ENCODE data around the gene LRATD1.

The LRATD1 gene

GRCh38 chr2:14661163-14661562, 28.6 kb downstream of the LRATD1 start:
- no peak for TF ChIP-seq CTCF (IDR thresholded peaks at IDR 0.05; ENCODE audit: borderline replicate concordance, control extremely low read depth, extremely low read depth, insufficient read depth, missing control alignments)
- DNase-seq (ENCODE audit: low spot score), result no peak
- in situ Hi-C loops (cut with MboI; ENCODE audit: low sequenced_read_pairs, unreplicated experiment), result no loop called here

GRCh38 chr2:14673351-14673875, 40.9 kb downstream of the LRATD1 start:
- in situ Hi-C loops (cut with MboI; ENCODE audit: low sequenced_read_pairs, unreplicated experiment), result no loop called here
- no peak for TF ChIP-seq CTCF (IDR thresholded peaks at IDR 0.05; ENCODE audit: borderline replicate concordance, control extremely low read depth, extremely low read depth, insufficient read depth, missing control alignments)
- DNase-seq (ENCODE audit: low spot score), result no peak

- TF ChIP-seq CTCF (IDR thresholded peaks at IDR 0.05; ENCODE audit: borderline replicate concordance, control extremely low read depth, extremely low read depth, insufficient read depth, missing control alignments), result no peak
- in situ Hi-C loops (cut with MboI; ENCODE audit: low sequenced_read_pairs, unreplicated experiment), result no loop called here
- no peak for DNase-seq (ENCODE audit: low spot score)
These were observed 43.0 kb downstream of the LRATD1 start for GRCh38 chr2:14675489-14675888.

GRCh38 chr2:14676371-14676770, 43.9 kb downstream of the LRATD1 start:
- DNase-seq (ENCODE audit: low spot score), result no peak
- no peak for TF ChIP-seq CTCF (IDR thresholded peaks at IDR 0.05; ENCODE audit: borderline replicate concordance, control extremely low read depth, extremely low read depth, insufficient read depth, missing control alignments)
- in situ Hi-C loops (cut with MboI; ENCODE audit: low sequenced_read_pairs, unreplicated experiment), result no loop called here

- no peak for DNase-seq (ENCODE audit: low spot score)
- in situ Hi-C loops (cut with MboI; ENCODE audit: low sequenced_read_pairs, unreplicated experiment), result no loop called here
These were observed 44.5 kb downstream of the LRATD1 start for GRCh38 chr2:14677039-14677438.

GRCh38 chr2:14678761-14679160, 46.2 kb downstream of the LRATD1 start:
- DNase-seq (ENCODE audit: low spot score), result no peak
- in situ Hi-C loops (cut with MboI; ENCODE audit: low sequenced_read_pairs, unreplicated experiment), result no loop called here
- no peak for TF ChIP-seq CTCF (IDR thresholded peaks at IDR 0.05; ENCODE audit: borderline replicate concordance, control extremely low read depth, extremely low read depth, insufficient read depth, missing control alignments)

More at GRCh38 chr2:14677039-14677438, 44.5 kb downstream of the LRATD1 start:
- TF ChIP-seq CTCF (IDR thresholded peaks at IDR 0.05; ENCODE audit: borderline replicate concordance, control extremely low read depth, extremely low read depth, insufficient read depth, missing control alignments), result no peak

GRCh38 chr2:14681608-14682007, 49.1 kb downstream of the LRATD1 start:
- no peak for TF ChIP-seq CTCF (IDR thresholded peaks at IDR 0.05; ENCODE audit: borderline replicate concordance, control extremely low read depth, extremely low read depth, insufficient read depth, missing control alignments)
- DNase-seq (ENCODE audit: low spot score), result no peak
- in situ Hi-C loops (cut with MboI; ENCODE audit: low sequenced_read_pairs, unreplicated experiment), result no loop called here
